Lower leg skin (tissue), 4 donors: ENCODE data around the gene RARA. TPM values are rescaled to one million over a fixed set of nuclear protein-coding genes. Genes with fewer than 3 reads are reported as not detected.

ENCODE experiments used
- DNase-seq, 2 donors: peaks; one replicate each; pipeline ENCODE4 v3.0.0-alpha.2; 2019; ENCODE audit warnings: low spot score in 2 of 2
- H3K4me3 ChIP-seq: fragments of 200-600 bp; sonication (generic); 2 replicates; pipeline ENCODE4 v1.5.1; 2017; ENCODE audit warnings: mild to moderate bottlenecking, low read depth; ENCODE audit not compliant: poor library complexity, severe bottlenecking
- POLR2A ChIP-seq, 2 donors: fragments of 450-650 bp; IDR thresholded peaks; one replicate each; pipeline ENCODE4 v1.6.1; 2016 to 2017; ENCODE audit warnings: antibody characterized with exemption in 2 of 2, mild to moderate bottlenecking in 1 of 2, moderate library complexity in 1 of 2
- WGBS, 2 donors: methylation state at CpG; one replicate each; pipeline ENCODE4 v1.1.5; 2018; 5-methylcytosine and 5-hydroxymethylcytosine counted together
- intact Hi-C: fragments of 100-400 bp; cut with DNase I; formaldehyde crosslinking; loops from one replicate; pipeline ENCODE4 v1.15.0; 2023; ENCODE audit warnings: low total_unique reads
- total RNA-seq, 4 donors: library from RNA; depleted of rRNA; stranded (reverse); fragments of >200 nt; gene quantifications; one replicate each; pipeline ENCODE4 v1.1.0, GENCODE V29; 2016
- TF ChIP-seq, protein P1 (sequence below), 3 donors: fragments of 450-650 bp; IDR thresholded peaks; one replicate each; pipeline ENCODE4 v1.5.1; 2016; ENCODE audit warnings: antibody characterized with exemption in 3 of 3, mild to moderate bottlenecking in 3 of 3, moderate library complexity in 2 of 3

The RARA gene
- 10 to 100 TPM; 18.1 to 38.0 (median 25.2) TPM for total RNA-seq

DNA sequence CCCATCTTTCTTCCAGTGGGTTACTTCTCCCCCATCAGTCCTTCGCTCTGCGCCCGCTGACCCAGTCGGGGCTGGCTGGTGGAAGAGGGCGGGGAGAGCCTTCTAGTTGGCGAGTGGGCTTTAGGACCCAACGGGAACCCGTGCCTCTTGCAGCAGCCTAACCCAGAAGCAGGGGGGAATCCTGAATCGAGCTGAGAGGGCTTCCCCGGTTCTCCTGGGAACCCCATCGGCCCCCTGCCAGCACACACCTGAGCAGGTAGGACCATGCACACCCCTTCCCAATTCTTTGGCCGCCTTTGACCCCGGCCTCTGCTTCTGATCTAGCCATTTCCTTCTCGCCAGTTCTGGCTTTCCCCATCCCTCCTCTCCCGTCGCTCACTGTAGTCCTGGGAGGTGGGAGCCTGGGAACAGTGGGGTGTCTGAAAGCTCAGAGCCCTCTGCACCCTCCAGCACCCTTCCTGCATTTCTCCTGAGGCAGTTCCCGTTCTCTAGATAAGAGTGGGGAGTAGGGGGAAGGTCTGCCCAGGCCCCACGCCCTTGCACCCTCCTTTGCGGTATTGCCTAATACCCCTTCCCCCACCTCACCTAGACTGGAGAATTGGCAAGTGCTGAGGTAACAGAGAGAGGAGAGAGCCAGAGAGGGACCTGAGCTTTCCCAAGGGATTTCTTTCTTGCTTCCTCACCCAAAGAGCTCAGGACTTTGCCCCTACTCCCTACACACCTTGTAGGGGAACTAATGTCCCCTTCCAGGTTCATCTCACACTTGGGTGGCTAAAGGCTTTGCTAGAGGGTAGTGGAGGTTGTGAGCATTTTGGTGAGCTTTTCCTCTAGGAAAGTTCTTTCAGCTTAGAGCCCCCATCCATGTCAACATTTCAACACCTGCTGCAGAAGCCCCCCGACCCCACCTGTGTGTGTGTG lies at the start of gene RARA:
Gene RARA (plus strand): TSS at position 150 of the 918 bp plus-strand sequence. CDS start 22,039 bp downstream, outside the sequence.
- intact Hi-C loops, result loop anchor here (10.0 kb wide), 1 partner anchor 106 kb away; the partner anchor contains the start of gene TOP2A
- TF ChIP-seq, protein P1, sequence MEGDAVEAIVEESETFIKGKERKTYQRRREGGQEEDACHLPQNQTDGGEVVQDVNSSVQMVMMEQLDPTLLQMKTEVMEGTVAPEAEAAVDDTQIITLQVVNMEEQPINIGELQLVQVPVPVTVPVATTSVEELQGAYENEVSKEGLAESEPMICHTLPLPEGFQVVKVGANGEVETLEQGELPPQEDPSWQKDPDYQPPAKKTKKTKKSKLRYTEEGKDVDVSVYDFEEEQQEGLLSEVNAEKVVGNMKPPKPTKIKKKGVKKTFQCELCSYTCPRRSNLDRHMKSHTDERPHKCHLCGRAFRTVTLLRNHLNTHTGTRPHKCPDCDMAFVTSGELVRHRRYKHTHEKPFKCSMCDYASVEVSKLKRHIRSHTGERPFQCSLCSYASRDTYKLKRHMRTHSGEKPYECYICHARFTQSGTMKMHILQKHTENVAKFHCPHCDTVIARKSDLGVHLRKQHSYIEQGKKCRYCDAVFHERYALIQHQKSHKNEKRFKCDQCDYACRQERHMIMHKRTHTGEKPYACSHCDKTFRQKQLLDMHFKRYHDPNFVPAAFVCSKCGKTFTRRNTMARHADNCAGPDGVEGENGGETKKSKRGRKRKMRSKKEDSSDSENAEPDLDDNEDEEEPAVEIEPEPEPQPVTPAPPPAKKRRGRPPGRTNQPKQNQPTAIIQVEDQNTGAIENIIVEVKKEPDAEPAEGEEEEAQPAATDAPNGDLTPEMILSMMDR (IDR thresholded peaks at IDR 0.05), result no peak
- TF ChIP-seq POLR2A (IDR thresholded peaks at IDR 0.05), result no peak
- peak within 1 kb of the TSS; percentile 14 for H3K4me3 ChIP-seq
- WGBS, 2 donors, result 8 to 11% methylated on average over 20 of the region's 20 CpGs
- DNase-seq, result peak in 1 of 2 donors; percentile 86

DNA sequence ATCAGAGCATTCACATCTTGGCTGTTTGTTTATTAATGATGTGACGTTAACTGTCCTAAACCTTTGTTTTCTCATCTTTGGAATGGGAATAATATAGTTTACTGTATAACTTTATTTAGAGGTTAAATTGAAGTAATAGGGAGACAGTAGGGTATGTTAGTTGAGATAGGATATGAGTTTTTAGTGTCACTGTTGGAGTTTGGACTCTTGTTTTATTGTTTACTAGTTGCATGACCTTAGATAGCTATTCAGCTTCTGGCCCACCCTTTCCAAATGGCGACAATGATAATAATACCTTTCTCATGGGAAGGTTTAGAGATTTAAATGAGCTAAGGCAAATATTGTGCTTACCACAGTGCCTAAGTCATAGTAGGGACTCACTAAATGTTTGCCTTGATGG lies 49.5 kb upstream of the RARA start:
- no peak for DNase-seq
- H3K4me3 ChIP-seq, result no peak overlapping the region
- TF ChIP-seq, protein P1 (IDR thresholded peaks at IDR 0.05), result no peak
- no peak for TF ChIP-seq POLR2A (IDR thresholded peaks at IDR 0.05)
- 89 to 91% methylated on average over 2 of the region's 2 CpGs for WGBS, 2 donors
- intact Hi-C loops, result no loop called here

DNA sequence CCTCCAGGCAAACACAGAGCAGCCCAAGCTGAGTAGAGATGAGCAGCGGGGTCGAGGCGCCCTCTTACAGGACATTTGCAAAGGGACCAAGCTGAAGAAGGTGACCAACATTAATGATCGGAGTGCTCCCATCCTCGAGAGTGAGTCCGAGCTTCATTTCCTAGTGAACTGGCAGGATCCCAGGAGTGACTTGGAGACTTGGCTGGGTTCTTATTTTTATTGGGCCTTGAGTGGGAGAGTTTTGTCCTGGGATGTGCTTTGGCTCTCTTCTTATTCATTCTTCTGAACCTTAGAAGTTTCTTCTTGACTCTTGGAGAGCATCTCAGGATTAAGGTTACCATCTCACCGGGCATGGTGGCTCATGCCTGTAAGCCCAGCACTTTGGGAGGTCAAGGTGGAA lies 48.5 kb upstream of the RARA start:
- no peak for TF ChIP-seq POLR2A (IDR thresholded peaks at IDR 0.05)
- TF ChIP-seq, protein P1 (IDR thresholded peaks at IDR 0.05), result no peak
- peak in 1 of 2 donors; percentile 64 for DNase-seq

DNA sequence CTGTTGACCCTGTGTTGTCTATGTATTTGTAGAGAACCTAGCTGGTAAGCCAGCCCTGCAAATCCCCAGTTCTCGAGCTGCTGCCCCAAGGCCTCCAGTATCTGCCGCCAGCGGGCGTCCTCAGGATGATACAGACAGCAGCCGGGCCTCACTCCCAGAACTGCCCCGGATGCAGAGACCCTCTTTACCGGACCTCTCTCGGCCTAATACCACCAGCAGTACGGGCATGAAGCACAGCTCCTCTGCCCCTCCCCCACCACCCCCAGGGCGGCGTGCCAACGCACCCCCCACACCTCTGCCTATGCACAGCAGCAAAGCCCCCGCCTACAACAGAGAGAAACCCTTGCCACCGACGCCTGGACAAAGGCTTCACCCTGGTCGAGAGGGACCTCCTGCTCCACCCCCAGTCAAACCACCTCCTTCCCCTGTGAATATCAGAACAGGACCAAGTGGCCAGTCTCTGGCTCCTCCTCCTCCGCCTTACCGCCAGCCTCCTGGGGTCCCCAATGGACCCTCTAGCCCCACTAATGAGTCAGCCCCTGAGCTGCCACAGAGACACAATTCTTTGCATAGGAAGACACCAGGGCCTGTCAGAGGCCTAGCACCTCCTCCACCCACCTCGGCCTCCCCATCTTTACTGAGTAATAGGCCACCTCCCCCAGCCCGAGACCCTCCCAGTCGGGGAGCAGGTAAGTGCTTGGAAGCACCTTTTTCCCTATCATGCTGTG lies 44.4 kb upstream of the RARA start:
- no peak for TF ChIP-seq POLR2A (IDR thresholded peaks at IDR 0.05)
- TF ChIP-seq, protein P1 (IDR thresholded peaks at IDR 0.05), result no peak
- no peak for DNase-seq
- H3K4me3 ChIP-seq, result no peak overlapping the region
- intact Hi-C loops, result no loop called here
- 85 to 92% methylated on average over 21 of the region's 21 CpGs for WGBS, 2 donors

More for the DNA sequence above, 48.5 kb upstream of the RARA start:
- WGBS, 2 donors, result 93 to 96% methylated on average over 7 of the region's 7 CpGs
- intact Hi-C loops, result no loop called here
- H3K4me3 ChIP-seq, result no peak overlapping the region

DNA sequence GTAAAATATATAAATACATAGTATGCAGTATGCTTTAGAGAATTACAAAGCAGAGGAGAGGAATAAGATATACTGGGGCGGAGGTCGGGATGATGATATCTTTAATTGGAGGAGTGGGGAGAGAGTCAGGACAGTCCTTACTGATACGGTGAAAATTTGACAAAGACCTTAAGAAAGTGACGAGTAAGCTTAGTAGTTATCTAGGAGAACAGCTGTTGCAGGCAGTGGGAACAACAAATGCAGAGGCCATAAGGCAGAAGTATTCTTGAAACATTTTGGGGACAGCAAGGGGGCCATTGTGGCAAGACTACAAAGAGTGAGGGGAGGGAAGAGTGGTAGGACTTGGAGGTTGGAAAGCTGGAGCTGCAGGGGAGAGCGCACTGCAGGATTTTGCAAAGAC lies 43.6 kb upstream of the RARA start:
- 92 to 96% methylated on average over 5 of the region's 5 CpGs for WGBS, 2 donors
- no peak overlapping the region for H3K4me3 ChIP-seq
- intact Hi-C loops, result no loop called here
- no peak for DNase-seq
- no peak for TF ChIP-seq POLR2A (IDR thresholded peaks at IDR 0.05)
- TF ChIP-seq, protein P1 (IDR thresholded peaks at IDR 0.05), result no peak
